Non-pigmented ciliary epithelial cell (primary cell): Measurements from ENCODE around the gene EFCC1.
"Not testable (repeated sequence)": the region's sequence is repeated elsewhere in the genome, so short reads cannot be mapped to it uniquely, and the experiment has no call there.

ENCODE experiments used
- DNase-seq: peaks from one replicate; pipeline ENCODE4 v3.0.0-alpha.2; 2010; ENCODE audit warnings: low read depth

The EFCC1 gene

GRCh38 chr3:129056451-129057173 lies 55.5 kb downstream of the EFCC1 start:
- DNase-seq = no peak

- no peak for DNase-seq
Observed at GRCh38 chr3:129057249-129057648, 56.1 kb downstream of the EFCC1 start.

GRCh38 chr3:129058441-129059200 lies 57.5 kb downstream of the EFCC1 start:
- no peak for DNase-seq

- no peak for DNase-seq
Observed at GRCh38 chr3:129059311-129059958, 58.3 kb downstream of the EFCC1 start.

GRCh38 chr3:129060276-129061022 lies 59.3 kb downstream of the EFCC1 start, which contains the start of gene GP9:
TSS of gene GP9 (plus strand) at chr3:129060779. CDS start at chr3:129061740, 961 bp downstream.
- no peak for DNase-seq

- DNase-seq = no peak
Observed at GRCh38 chr3:129061023-129061887, 60.2 kb downstream of the EFCC1 start.

GRCh38 chr3:129061888-129062834 lies 61.1 kb downstream of the EFCC1 start:
- no peak for DNase-seq

- DNase-seq = no peak
Observed at GRCh38 chr3:129063091-129063640, 62.1 kb downstream of the EFCC1 start.

GRCh38 chr3:129063841-129064482 lies 62.9 kb downstream of the EFCC1 start:
- DNase-seq = no peak

- DNase-seq = no peak
Observed at GRCh38 chr3:129065016-129065719, 64.1 kb downstream of the EFCC1 start.

GRCh38 chr3:129065720-129066073 lies 64.6 kb downstream of the EFCC1 start:
- no peak for DNase-seq

- not testable (repeated sequence) for DNase-seq
Observed at GRCh38 chr3:129067719-129068118, 66.6 kb downstream of the EFCC1 start.

- DNase-seq = no peak
Observed at GRCh38 chr3:129068291-129068886, 67.3 kb downstream of the EFCC1 start.

- not testable (repeated sequence) for DNase-seq
Observed at GRCh38 chr3:129069313-129070085, 68.4 kb downstream of the EFCC1 start.

GRCh38 chr3:129070086-129070885 lies 69.2 kb downstream of the EFCC1 start:
- no peak for DNase-seq

- no peak for DNase-seq
Observed at GRCh38 chr3:129077222-129077621, 76.1 kb downstream of the EFCC1 start.

GRCh38 chr3:129078510-129078909 lies 77.4 kb downstream of the EFCC1 start:
- DNase-seq = no peak
